Sciatic nerve (tissue), 2 donors: ENCODE data around the gene USE1. TPM values are rescaled to one million over a fixed set of nuclear protein-coding genes. Genes with fewer than 3 reads are reported as not detected.

Experiments used
- ATAC-seq: fragments of 200-7000 bp; cut with Tn5 transposase; one replicate; pipeline ENCODE4 v1.9.1; 2020; ENCODE audit warnings: mild to moderate bottlenecking, moderate library complexity
- DNase-seq: peaks from one replicate; pipeline ENCODE4 v3.0.0-alpha.2; 2020; ENCODE audit warnings: low spot score
- intact Hi-C: fragments of 100-400 bp; cut with DNase I; formaldehyde crosslinking; loops from one replicate; pipeline ENCODE4 v1.14.2; 2022
- total RNA-seq: library from RNA; stranded (reverse); fragmentation: NEBNext Ultra II Directional; extraction: Animal tissue kit (Norgen Biotek cat#: 25700); gene quantifications from one replicate; pipeline ENCODE4 v1.2.1, GENCODE V29; 2021
- donor health status: DM: no; HTN: no; CAD: no.
- donor health status: DM: no; HTN: no; CAD: no.

USE1 gene
- total RNA-seq, 1 donor from 2014 or later, result 27.4 TPM

- ATAC-seq (no peak), DNase-seq (no peak)
- intact Hi-C loops, result no loop called here
Observed at GRCh38 chr19:17229890-17230289, 14.7 kb downstream of the USE1 start.

- DNase-seq (no peak), ATAC-seq (no peak)
- intact Hi-C loops, result no loop called here
Observed at GRCh38 chr19:17232258-17232657, 17.1 kb downstream of the USE1 start.

- intact Hi-C loops, result no loop called here
- DNase-seq (peak; percentile 75), ATAC-seq (peak; percentile 78)
Observed at GRCh38 chr19:17234911-17235299, 19.7 kb downstream of the USE1 start.

DNA sequence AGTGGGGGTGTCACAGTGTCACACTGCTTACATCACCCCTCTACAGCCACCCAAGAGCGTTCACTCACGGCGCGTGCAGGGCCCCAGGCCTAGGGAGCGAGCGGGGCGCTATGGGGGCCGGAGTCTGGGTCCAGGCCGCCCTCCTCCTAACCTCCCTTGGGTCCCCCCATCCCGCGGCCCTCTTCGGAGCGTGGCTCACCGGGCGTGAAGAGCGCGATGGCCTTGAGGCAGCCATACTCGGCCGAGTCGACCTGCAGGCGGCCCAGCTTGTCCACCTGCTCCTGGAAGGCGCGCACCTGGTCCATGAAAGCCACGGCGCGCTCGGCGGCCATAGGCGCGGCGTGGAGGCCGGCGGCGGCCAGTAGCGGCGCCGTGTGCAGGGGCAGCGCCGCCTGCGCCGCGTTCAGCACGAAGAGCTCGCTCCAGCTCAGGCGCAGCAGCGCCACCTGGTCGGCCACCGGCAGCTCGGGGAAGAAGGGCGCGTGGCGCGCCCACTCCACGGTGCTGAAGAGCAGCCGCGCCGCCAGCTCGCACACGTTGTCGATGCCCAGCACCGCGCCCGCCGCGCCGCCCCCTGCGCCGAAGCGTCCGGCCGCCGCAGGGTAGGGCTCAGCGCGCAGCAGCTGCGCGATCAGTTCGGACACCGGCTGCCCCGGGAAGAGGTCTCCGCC is 20.3 kb downstream of the USE1 start:
- peak; percentile 84 for DNase-seq
- ATAC-seq, result peak; percentile 81

DNA sequence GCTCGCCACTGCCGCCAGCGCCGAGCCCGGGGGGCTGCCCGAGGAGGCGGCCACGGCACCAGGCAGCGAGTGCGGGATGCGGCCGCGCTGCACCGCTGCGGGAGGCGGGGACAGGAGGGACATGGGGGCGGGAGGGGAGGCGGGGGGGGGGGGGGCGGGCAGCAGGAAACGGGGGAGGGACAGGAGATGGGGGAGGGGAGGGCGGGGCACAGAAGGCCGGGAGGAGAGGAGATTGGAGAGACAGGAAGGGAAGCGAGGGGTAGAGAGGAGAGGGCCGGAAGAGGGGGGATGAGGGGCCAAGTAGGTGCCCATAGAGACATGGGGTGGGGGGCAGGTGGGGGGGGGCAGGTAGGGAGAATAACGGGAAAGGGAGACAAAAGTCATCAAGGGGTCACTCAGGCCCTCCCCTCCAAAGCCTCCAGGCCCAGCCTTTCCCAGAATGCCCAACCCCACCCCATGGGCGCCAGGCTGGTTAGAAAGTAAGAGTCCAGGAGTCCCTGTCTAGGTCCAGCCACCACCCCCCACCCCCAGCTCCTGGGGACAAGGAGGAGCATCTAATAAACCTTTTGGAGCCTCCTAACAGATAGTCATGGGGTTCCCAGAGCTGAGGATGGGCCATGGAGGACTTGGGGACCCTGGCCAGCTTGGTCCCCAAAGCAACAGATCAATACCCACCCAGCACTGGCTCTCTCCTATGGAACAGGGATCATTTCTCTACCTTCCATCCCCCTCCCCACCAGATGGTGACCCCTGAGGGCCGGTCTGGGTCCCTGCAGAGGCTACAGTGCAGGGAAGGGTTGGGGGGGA is 21.0 kb downstream of the USE1 start:
- ATAC-seq (peak; percentile 25), DNase-seq (no peak)
- intact Hi-C loops, result no loop called here

More for the DNA sequence above, 20.3 kb downstream of the USE1 start:
- intact Hi-C loops, result no loop called here

GRCh38 chr19:17236811-17237543 is 21.8 kb downstream of the USE1 start:
- DNase-seq, result no peak
- intact Hi-C loops, result no loop called here
- no peak for ATAC-seq

DNA sequence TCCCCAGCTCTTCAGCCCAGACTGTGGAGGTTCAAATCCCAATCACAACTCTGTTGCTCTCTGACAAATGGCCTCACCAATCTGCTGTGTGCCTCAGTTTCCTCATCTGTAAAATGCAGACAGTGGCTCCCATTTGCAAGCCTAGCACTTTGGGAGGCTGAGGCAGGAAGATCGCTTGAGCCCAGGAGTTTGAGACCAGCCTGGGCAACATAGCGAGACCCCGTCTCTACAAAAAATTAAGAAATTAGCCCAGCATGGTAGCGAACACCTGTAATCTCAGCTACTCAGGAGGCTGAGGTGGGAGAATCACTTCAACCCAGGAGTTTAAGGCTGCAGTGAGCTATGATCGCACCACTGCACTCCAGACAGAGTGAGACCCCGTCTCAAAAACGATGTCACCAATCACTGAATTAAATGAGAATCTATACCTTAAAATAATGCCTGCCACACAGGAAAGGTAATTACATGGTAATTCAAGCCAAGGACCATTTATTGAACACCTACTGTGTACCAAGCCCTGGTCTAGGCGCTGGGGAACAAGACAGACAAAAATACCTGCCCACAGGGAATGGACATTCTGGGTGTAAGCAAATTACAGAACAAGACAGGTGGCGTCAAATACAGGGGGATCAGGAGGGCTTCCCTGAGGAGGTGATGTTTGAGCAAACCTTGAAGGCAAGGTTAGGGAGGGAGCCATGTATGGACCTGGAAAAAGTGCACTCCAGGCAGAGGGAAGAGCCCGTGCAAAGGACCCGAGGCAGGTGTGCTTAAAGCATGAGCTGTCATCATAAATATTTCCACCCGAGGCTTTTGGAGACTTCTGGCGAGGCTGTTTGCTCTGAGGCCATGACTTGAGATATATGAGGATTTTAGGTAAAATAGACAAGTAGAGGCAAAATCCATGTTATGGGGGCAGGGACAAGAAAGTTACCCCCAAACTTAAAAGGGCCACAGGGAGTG is 22.9 kb downstream of the USE1 start:
- DNase-seq (no peak), ATAC-seq (no peak)
- intact Hi-C loops, result no loop called here

GRCh38 chr19:17240062-17240752 is 25.1 kb downstream of the USE1 start:
- intact Hi-C loops, result no loop called here
- DNase-seq (no peak), ATAC-seq (no peak)

DNA sequence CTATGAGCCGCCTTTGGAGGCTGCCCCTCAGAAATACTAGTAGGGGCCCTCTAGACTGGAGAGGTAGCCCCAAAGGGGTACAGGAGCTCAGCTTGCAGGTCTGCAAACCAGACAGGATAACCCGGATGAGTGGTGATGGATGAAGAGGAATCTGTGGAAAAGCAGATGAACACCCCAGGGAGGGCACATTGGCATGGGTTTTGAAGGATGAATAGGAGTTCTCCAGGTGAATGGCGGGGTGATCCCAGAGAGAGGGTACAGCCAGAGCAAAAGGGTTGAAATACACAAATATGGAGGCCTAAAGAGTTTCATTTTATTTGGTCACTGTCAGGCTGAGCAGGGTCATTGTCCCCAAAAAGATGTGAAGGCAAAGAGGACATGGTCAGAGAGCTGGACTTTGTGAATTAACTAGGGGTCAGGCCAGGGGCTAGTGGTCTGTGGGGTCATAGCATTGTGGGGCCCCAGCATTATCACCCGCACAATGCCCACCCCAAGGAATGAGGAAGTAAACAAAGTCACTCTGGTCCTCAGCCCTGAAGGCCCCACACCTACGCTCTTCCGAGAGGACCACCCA is 25.8 kb downstream of the USE1 start:
- ATAC-seq (no peak), DNase-seq (no peak)
- intact Hi-C loops, result no loop called here

DNA sequence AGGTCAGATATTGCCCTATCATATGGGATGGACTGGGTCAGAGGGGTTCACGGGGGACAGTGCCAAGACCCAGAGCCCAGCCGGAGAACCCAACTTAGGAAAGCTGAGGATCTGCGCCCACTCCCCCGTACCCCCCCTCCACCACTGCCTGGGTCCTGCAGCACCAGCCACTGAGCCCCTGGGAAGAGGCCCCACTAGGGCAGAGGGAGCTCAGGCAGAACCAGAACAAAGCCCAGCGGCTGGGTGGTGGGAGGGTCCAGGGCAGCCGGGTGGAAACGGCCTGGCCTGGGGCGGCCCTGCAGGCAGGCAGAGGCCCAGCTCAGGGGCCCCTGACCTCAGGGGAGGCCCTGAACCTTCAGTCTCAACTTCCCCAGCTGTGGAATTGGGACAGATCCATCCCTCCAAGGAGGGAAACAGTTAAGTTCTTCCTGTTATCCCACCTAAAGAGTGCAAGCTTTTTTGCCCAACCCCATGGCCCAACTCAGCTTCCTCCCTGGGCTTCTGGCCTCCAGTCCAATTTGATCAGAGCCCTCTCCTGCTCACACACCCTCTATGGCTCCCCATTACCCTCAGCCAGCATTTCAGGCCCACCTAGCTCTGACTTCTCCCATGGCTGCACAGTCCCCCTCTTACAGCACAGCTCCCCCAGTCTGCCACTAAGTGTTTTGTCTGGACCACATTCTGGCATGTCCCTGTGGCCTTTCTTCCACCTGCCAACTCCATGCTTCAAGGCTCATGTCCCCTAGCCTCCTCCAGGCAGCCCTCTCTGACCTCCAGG is 27.5 kb downstream of the USE1 start:
- ATAC-seq (no peak), DNase-seq (no peak)

DNA sequence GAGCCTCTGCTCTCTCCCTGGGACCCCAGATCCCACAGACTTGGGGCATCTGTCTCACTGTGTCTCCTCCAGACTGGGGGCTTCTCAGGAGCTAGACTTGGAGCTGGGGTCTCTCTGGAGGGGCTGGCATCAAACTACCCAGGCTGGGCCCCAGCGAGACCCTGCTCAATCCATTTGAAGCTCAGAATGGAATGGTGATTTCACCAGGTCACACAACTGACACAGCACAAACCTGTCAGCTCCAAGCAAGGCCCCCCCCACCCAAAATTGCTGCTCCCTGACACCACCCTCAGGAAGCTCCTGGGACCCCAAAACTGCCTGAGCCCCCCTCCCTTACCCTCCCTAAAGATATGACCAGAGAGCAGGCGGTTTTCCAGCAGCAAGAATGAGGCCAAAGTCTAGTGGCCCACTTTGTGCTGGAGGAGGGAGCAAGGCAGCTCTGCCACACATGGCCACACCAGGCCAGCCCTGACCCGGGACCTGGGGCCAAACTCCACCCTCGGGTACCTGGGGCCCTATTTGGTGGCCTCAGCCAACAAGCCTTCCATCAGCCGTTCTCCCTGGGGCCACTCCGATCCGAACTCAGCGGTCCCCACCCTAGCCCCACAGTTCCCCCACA is 28.2 kb downstream of the USE1 start:
- intact Hi-C loops, result no loop called here
- ATAC-seq (no peak), DNase-seq (no peak)

More for the DNA sequence above, 27.5 kb downstream of the USE1 start:
- intact Hi-C loops, result no loop called here

DNA sequence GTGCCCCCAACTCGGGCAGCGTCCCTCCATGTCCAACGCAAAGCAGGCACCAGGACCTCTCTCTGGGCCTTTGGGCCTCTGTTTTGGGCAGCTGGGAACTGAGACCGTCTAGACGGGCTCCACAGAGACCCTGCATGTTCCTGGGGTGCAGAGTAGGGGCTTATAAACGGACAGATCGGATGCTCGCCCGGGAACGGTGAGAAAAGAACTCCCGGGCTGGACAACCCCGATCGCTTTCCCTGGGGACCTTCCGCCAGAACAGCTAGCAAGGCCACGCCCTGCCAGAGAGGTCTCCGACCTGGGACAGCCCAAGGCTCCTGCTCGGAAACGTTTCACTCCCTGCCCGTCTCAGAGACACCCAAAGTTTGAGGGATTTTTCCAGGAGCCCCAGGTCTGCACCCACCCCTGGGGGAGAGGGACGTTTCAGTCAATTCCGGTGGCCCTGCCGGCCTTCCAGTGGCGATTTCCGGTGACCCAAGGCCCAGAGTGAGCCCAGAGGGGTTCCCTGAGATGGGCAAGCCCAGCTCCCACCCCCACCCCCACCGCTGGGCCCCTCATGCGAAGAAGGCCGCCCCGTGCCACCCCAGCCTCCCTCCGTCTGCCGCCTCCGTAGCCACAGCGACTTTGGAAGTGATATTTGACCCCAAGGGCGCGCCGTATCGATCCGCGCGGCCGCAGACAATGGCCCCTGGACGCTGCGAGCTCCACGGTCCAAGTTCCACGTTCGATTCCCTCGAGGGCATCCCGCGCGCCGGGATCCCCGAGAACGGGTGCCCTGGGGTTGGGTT is 28.9 kb downstream of the USE1 start:
- DNase-seq, result peak; percentile 72
- ATAC-seq, result peak; percentile 37
- intact Hi-C loops, result no loop called here

DNA sequence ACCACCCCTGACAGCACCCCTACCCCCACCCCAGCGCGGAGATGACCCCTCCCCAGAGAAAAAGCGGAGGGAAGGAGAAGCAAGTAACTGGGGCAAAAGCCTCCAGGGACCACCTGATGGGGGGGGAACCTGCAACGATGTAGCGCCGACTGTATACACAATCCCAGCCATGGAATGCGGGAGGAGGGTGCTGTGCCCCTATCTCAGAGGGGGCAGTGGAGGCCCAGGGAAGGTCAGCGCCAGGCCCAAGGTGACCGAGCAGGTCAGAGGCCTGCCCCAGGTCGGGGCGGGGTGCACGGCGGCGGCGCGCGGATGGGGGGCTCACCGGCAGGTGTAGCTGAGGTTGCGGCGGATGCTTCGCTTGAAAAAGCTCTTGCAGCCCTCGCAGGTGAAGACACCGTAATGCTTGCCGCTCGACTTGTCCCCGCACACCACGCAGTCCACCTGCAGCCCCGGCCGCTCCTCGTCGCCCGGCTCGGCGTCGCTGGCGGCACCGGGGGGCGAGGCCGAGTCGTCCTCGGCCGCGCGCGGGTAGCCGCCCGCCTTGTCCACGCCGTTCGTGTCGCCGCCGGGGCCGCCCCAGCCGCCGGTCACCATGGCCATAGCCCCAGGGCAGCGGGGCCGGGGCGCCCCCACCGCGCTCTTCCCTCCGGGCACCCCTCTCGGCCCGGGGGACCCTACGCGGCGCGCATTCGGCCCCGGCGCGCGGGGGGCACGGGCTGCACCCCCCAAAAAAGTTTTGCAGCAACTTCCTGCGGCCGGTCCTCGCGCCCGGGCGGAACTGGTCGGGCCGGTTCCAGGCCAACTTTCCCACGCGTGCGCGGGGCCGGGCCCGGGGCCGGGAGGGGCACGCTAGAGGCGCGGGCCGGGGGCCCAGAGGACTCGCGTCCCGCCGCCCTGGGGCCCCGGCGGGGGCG is 29.7 kb downstream of the USE1 start:
- no peak for ATAC-seq
- peak; percentile 71 for DNase-seq
- intact Hi-C loops, result no loop called here

DNA sequence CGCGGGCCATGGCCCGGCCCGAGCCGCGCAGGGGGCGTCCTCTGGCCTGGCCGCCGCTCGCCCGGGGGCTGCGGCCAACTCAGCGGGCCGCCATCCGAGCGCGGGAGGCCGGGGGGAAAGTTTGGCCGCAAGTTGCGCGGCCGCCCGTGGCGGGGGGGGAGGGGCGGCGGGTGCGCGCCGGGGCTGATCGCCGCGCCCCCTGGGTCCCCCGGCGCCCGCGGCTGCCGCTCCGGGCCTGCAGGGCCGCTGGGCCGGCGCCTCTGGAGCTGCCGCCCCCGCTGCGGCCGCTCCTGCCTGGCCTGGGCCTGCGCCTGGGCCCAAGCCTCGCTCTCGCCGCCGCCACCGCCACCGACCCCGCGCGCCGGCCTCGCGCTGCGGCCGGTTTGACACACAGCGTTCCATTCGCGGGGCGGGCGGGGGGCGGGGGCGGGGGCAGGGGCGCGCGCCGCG is 30.4 kb downstream of the USE1 start, which contains the start of gene NR2F6:
TSS of gene NR2F6 (minus strand) at position 385 of the 450 bp plus-strand sequence. CDS start 699 bp downstream, outside the sequence.
- intact Hi-C loops, result no loop called here
- ATAC-seq (no peak), DNase-seq (no peak)
